Breast epithelium (tissue), 3 donors: ENCODE results near the gene APCDD1.

ENCODE experiments used
- CTCF ChIP-seq, 3 donors: fragments of 450-650 bp; IDR thresholded peaks; one replicate each; pipeline ENCODE4 v1.5.1; 2016 to 2017; ENCODE audit warnings: antibody characterized with exemption in 3 of 3, mild to moderate bottlenecking in 3 of 3, moderate library complexity in 3 of 3
- POLR2A ChIP-seq: fragments of 450-650 bp; IDR thresholded peaks from one replicate; pipeline ENCODE4 v1.6.1; 2016; ENCODE audit warnings: antibody characterized with exemption, mild to moderate bottlenecking, moderate library complexity
- POLR2AphosphoS5 ChIP-seq, 3 donors: sonication (generic); formaldehyde crosslinking; IDR thresholded peaks; one replicate each; pipeline ENCODE4 v1.6.1; 2017; ENCODE audit warnings: antibody characterized with exemption in 3 of 3

- TF ChIP-seq POLR2A (no peak), POLR2AphosphoS5 (IDR thresholded peaks at IDR 0.05) (no peak), CTCF (IDR thresholded peaks at IDR 0.05) (no peak)
Observed at GRCh38 chr18:10430677-10431076, 23.8 kb upstream of the APCDD1 start.
